ENCODE data around the gene LPAR2. TPM values are rescaled to one million over a fixed set of nuclear protein-coding genes. Genes with fewer than 3 reads are reported as not detected.

The LPAR2 gene
- polyA plus RNA-seq, 1 experiment: 2.2 TPM

DNA sequence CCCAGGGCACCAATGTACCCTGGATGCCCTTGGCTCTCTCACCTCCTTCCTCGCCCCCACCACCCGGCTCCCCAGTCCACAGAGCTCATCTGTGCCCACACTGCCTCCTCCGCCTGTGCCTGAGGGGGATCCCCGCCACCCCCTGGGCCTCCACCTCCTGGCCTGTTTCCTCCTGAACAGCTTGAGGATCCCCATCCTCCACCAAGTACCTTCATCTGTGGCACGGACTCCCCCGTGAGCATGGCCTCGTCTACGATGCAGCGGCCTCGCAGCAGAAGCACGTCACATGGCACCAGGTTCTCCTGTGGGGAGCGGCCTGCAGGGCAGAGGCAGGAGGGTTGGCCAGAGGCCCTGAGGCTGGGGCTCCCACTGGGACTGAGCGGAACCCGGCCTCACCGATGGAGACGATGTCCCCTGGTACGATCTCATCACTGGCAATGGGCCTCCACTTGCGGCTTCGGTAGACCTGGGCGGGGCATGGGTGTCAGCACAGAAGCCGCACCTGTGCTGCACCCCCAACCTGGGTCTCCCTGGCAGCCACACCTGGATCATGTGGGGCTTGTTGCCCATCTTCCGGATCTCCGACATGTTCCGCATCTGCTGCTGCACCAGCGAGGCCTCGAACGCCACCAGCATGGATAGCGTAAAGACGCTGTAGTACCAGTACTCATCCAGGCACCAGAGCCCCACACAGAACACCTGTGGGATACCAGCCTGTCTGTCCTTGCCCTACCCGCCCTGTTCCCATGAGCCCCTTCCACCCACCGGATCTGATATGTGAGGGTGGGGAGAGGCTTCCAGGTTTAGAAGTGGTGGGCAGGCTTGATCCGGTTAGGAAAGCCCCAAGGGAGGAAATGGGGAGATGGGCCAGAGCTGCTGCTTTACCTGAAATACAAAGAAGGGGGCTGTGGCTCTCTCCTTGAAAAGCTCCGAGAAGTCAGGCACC, 28.7 kb upstream of the LPAR2 start:
- ChIA-PET CTCF (no interaction called here), POLR2A (no interaction called here)
- no peak for DNase-seq (ENCODE audit: low read depth, low spot score)
- H3K27me3 ChIP-seq (ENCODE audit: control insufficient read depth, insufficient read depth, low read length): no peaks in the 10 kb centered on the region
- H3K4me3 ChIP-seq (ENCODE audit: low read depth, low read length): no peak overlapping the region
- TF ChIP-seq, protein P1, sequence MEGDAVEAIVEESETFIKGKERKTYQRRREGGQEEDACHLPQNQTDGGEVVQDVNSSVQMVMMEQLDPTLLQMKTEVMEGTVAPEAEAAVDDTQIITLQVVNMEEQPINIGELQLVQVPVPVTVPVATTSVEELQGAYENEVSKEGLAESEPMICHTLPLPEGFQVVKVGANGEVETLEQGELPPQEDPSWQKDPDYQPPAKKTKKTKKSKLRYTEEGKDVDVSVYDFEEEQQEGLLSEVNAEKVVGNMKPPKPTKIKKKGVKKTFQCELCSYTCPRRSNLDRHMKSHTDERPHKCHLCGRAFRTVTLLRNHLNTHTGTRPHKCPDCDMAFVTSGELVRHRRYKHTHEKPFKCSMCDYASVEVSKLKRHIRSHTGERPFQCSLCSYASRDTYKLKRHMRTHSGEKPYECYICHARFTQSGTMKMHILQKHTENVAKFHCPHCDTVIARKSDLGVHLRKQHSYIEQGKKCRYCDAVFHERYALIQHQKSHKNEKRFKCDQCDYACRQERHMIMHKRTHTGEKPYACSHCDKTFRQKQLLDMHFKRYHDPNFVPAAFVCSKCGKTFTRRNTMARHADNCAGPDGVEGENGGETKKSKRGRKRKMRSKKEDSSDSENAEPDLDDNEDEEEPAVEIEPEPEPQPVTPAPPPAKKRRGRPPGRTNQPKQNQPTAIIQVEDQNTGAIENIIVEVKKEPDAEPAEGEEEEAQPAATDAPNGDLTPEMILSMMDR (IDR thresholded peaks at IDR 0.05; ENCODE audit: low read depth, low read length): no peak
- H3K9me3 ChIP-seq (ENCODE audit: control insufficient read depth, insufficient read depth, low read length): no peaks in the 10 kb centered on the region
- no peak overlapping the region for H3K27ac ChIP-seq (ENCODE audit: low read depth, low read length)

- TF ChIP-seq, protein P1 (IDR thresholded peaks at IDR 0.05; ENCODE audit: low read depth, low read length): no peak
- no peak for DNase-seq (ENCODE audit: low read depth, low spot score)
- Histone ChIP-seq H3K27me3 (ENCODE audit: control insufficient read depth, insufficient read depth, low read length) (no peaks in the 10 kb centered on the region), H3K4me3 (ENCODE audit: low read depth, low read length) (no peak overlapping the region), H3K27ac (ENCODE audit: low read depth, low read length) (no peak overlapping the region), H3K9me3 (ENCODE audit: control insufficient read depth, insufficient read depth, low read length) (no peaks in the 10 kb centered on the region)
- ChIA-PET CTCF (no interaction called here), POLR2A (no interaction called here)
These were observed 27.8 kb upstream of the LPAR2 start for GRCh38 chr19:19655641-19656343.

DNA sequence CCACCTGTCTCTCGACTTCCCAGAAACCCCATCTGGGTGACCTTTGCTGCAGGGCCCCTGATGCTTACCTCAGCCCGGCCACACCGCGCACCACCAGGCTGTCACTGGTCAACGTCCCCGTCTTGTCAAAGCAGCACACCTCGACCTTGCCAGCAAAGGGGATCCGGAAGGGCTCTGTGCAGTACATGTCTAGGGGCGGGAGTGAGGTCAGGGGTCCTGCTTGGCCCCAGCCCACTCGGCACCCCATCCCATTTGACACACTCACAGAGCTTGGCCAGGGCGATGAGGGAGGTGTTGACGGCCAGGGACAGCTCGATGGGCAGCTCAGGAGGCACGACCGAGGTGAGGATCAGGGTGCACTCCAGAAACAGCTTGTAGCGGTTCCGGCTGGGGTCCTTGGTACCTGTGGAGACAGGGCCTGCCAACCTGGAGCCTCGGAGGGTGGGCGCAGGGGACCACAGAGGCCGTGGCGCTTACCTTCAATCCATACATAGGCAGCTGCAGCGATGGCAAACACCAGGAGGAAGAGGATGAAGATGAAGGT, 27.1 kb upstream of the LPAR2 start:
- no peak overlapping the region for H3K27ac ChIP-seq (ENCODE audit: low read depth, low read length)
- H3K4me3 ChIP-seq (ENCODE audit: low read depth, low read length): no peak overlapping the region
- ChIA-PET POLR2A (no interaction called here), CTCF (interaction anchor here (1.9 kb wide), 1 partner anchor 11 kb away, joined by 9 read pairs; the partner anchor contains the start of gene GMIP)
- DNase-seq (ENCODE audit: low read depth, low spot score): no peak
- H3K9me3 ChIP-seq (ENCODE audit: control insufficient read depth, insufficient read depth, low read length): no peaks in the 10 kb centered on the region
- no peaks in the 10 kb centered on the region for H3K27me3 ChIP-seq (ENCODE audit: control insufficient read depth, insufficient read depth, low read length)
- TF ChIP-seq, protein P1 (IDR thresholded peaks at IDR 0.05; ENCODE audit: low read depth, low read length): no peak

DNA sequence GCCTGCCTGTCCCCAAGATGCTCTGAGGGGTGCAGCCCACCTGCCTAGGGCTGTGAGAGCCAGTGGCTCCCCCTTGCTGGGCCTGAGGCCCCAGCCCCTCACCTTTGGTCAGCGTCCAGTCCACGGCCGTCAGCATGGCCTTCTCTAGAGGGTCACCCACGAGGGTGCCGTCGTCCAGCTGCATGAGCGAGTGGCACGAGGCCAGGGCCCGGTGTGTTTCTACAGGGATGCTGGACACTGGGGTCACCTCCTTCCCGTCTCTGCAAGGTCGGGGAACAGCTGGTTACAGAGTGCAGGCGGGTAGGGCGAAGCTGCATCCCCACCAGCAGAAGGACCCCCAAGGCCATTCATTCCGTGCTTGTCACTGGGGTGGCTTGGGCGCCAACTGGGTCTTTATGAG, 26.4 kb upstream of the LPAR2 start:
- ChIA-PET POLR2A (interaction anchor here (1.2 kb wide), 1 partner anchor 9 kb away, joined by 5 read pairs; the partner anchor contains the start of gene ATP13A1), CTCF (interaction anchor here (1.9 kb wide), 1 partner anchor 10 kb away, joined by 9 read pairs; the partner anchor contains the start of gene GMIP)
- TF ChIP-seq, protein P1 (IDR thresholded peaks at IDR 0.05; ENCODE audit: low read depth, low read length): no peak
- no peak for DNase-seq (ENCODE audit: low read depth, low spot score)
- H3K9me3 ChIP-seq (ENCODE audit: control insufficient read depth, insufficient read depth, low read length): no peaks in the 10 kb centered on the region
- no peak overlapping the region for H3K4me3 ChIP-seq (ENCODE audit: low read depth, low read length)
- H3K27me3 ChIP-seq (ENCODE audit: control insufficient read depth, insufficient read depth, low read length): no peaks in the 10 kb centered on the region
- H3K27ac ChIP-seq (ENCODE audit: low read depth, low read length): no peak overlapping the region

Measured in AG04450 (cell line).